Activated CD8-positive, alpha-beta memory T cell treated with anti-CD3 and anti-CD28 coated beads, Interleukin-2, amount 50 U/mL, for 1 hour (primary cell): ENCODE data around the gene AAMDC.
"Not testable (repeated sequence)": the region's sequence is repeated elsewhere in the genome, so short reads cannot be mapped to it uniquely, and the experiment has no call there.

ENCODE experiments used
- DNase-seq: peaks from one replicate; pipeline ENCODE4 v3.0.0-alpha.2; 2020; ENCODE audit errors: extremely low read depth

The AAMDC gene

GRCh38 chr11:77821349-77821851, 456 bp downstream of the AAMDC start:
- DNase-seq: no peak

- not testable (repeated sequence) for DNase-seq
Observed at GRCh38 chr11:77822126-77822525, 1.2 kb downstream of the AAMDC start.

DNA sequence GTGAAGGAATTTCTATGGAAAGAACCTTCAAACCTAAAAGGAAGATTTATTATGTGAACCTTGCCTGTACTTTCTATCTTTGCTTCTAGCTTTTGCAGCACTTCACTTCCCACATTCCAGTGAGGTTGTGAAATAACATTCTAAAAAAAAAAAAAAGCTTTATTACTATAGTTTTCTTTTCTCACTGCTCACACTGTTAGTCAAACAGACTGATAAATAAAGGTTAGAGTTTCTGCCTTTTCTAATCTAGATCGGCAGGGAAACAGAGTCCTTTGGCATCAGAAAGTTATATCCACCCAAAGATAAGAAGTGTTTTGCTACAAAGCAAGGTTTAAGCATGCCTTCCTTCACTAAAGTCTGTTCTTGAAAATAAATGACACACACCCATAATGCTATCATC, 2.8 kb downstream of the AAMDC start:
- DNase-seq: no peak

DNA sequence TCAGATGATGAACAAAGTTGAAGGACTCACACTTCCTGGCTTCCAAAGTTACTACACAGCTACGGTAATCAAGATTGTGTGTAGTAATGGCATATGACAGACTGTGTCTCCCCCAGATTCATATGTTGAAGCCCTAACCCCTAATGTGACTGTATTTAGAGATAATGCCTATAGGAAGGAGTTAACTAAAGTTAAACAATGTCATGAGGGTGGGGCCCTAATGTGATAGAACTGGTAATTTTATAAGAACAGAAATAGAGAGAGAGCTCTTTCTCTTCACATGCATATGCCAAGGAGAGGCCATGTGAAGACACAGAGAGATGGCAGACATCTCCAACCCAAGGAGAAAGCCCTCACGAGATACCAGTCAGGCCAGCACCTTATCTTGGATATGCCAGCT, 8.0 kb downstream of the AAMDC start:
- DNase-seq: no peak

- no peak for DNase-seq
Observed at GRCh38 chr11:77833302-77833701, 12.4 kb downstream of the AAMDC start.

- no peak for DNase-seq
Observed at GRCh38 chr11:77842441-77843121, 21.6 kb downstream of the AAMDC start.

GRCh38 chr11:77843700-77844099, 22.8 kb downstream of the AAMDC start:
- DNase-seq: not testable (repeated sequence)

- DNase-seq: no peak
Observed at GRCh38 chr11:77851503-77851902, 30.6 kb downstream of the AAMDC start.

- no peak for DNase-seq
Observed at GRCh38 chr11:77854838-77855237, 33.9 kb downstream of the AAMDC start.

DNA sequence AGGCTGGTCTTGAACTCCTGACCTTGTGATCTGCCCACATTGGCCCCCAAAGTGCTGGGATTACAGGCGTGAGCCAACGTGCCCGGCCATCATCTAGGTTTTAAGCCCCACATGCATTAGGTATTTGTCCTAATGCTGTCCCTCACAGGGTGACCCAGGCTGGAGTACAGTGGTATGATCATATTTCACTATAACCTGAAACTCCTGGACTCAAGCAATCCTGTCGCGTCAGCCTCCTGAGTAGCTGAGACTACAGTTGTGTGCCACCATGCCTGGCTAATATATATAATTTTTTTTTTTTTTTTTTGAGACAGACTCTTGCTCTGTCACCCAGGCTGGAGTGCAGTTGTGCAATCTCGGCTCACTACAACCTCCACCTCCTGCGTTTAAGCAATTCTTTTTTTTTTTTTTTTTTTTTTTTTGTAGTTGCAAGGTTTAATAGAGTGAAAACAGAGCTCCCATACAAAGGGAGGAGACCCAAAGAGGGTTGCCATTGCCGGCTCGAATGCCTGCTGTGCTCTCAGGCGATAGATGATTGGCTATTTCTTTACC, 37.0 kb downstream of the AAMDC start:
- not testable (repeated sequence) for DNase-seq

- DNase-seq: not testable (repeated sequence)
Observed at GRCh38 chr11:77861444-77861843, 40.5 kb downstream of the AAMDC start.

- DNase-seq: no peak
Observed at GRCh38 chr11:77865805-77866204, 44.9 kb downstream of the AAMDC start.

- DNase-seq: no peak
Observed at GRCh38 chr11:77866336-77866735, 45.4 kb downstream of the AAMDC start.

GRCh38 chr11:77868744-77869143, 47.8 kb downstream of the AAMDC start:
- no peak for DNase-seq

GRCh38 chr11:77871855-77872254, 50.9 kb downstream of the AAMDC start:
- DNase-seq: no peak

DNA sequence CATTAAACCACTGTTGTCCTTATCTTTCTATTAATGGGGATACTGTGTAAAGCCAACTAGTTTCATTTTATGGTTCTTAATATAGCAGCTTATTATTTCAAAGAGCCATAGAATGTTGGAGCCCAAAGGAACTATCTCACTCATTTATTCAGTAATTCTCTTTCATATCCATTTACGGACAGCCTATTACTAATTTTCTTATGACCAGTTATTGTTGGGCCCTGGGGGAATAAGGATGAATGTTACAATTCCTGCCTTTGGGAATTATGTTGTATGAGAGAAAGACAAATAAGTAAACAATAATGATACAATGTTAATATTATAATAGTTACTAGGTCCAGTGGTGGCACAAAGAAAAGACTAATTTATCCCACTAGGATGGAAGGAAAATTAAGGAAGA, 52.4 kb downstream of the AAMDC start:
- DNase-seq: no peak

GRCh38 chr11:77874206-77874605, 53.3 kb downstream of the AAMDC start:
- no peak for DNase-seq

- DNase-seq: no peak
Observed at GRCh38 chr11:77876045-77876444, 55.1 kb downstream of the AAMDC start.

GRCh38 chr11:77878247-77878646, 57.3 kb downstream of the AAMDC start:
- DNase-seq: not testable (repeated sequence)

- no peak for DNase-seq
Observed at GRCh38 chr11:77879218-77879617, 58.3 kb downstream of the AAMDC start.

GRCh38 chr11:77882396-77882795, 61.5 kb downstream of the AAMDC start:
- DNase-seq: no peak

- DNase-seq: no peak
Observed at GRCh38 chr11:77883775-77884174, 62.8 kb downstream of the AAMDC start.

DNA sequence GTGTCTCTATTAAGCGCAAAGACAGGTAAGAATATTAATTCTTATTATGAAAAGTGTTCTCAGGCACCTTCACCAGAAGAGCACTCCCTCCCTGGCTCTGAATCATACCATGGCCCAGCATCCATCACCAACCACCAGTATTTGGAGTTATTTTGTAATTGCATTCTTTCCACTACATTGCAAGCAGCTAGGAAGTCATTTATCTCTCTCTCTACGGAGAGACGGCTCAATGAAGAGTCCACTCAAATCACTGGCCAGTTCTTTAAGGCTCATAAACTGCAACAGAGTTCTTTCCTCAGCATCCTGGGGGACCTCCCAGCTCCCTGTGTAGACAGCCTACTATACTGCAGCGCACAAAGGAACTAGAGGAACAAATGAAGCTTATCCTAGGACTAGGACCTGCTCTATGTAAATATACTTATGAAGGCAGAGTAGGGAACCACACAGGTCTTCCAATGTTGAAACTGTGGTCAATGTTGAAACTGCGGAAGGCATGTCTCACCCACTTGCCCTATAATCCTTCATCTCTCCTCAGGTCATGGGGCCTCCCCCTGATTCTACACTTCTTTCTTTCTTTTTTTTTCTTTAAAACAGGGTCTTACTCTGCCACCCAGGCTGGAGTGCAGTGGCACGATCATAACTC, 63.4 kb downstream of the AAMDC start:
- no peak for DNase-seq
